ENCODE results near the gene BMPER. TPM values are rescaled to one million over a fixed set of nuclear protein-coding genes. Genes with fewer than 3 reads are reported as not detected.

The BMPER gene
- total and polyA plus RNA-seq, 2 of the 8 experiments (the other 6 are each of a cell fraction or from before 2014, with no cell fraction given): 0.33 to 0.69 TPM

DNA sequence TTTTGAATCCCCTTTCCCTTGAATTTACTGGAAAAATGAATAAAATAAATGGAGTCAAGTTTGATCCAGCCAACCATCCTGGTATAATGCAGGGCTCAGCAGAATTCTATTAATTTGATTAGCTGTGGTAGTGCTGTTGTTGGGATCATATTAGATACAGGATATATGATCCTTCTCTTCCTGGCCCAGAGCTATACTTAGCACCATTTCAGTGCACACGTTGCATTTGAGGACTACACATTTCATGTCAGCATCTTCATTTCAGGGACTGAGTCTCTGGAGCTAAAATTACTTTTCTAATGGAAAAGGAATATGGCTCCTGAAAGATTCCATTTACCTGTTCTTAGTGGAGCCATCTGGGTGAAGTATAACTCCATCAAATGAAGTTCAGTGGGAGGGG is 240.3 kb downstream of the BMPER start:
- Histone ChIP-seq H2AK5ac (ENCODE audit: low read depth, low read length) (no peak overlapping the region), H2BK20ac (ENCODE audit: low read length) (no peak overlapping the region), H3K18ac (ENCODE audit: extremely low read depth, low read length) (no peak overlapping the region), H3K27me3 (replicated peaks in 1 of 4; ENCODE audit: control insufficient read depth in 3 of 4, extremely low read depth in 1 of 4, insufficient read depth in 3 of 4, low read length in 3 of 4) (no peaks in the 10 kb centered on the region), H3K14ac (ENCODE audit: insufficient read length) (no peak overlapping the region), H3K79me2 (ENCODE audit: control insufficient read depth in 1 of 2, insufficient read depth in 2 of 2, low read length in 2 of 2) (no peaks in the 10 kb centered on the region), H2BK12ac (ENCODE audit: low read depth, low read length) (no peak overlapping the region), H2BK120ac (replicated peaks; ENCODE audit: low read depth, low read length) (no peak overlapping the region), H3K4me2 (ENCODE audit: insufficient read depth in 1 of 2, low read depth in 2 of 2, low read length in 2 of 2) (no peak overlapping the region), H2BK15ac (ENCODE audit: low read length) (no peak overlapping the region), H3K36me3 (ENCODE audit: control insufficient read depth in 2 of 4, insufficient read depth in 4 of 4, low read length in 3 of 4) (no peaks in the 10 kb centered on the region), H3K79me1 (ENCODE audit: low read depth, low read length) (no peaks in the 10 kb centered on the region), H3K23me2 (ENCODE audit: low read depth, low read length) (no peaks in the 10 kb centered on the region), H3K23ac (ENCODE audit: insufficient read length) (no peak overlapping the region), H3K9ac (replicated peaks in 1 of 4; ENCODE audit: extremely low read depth in 1 of 4, low read depth in 3 of 4, low read length in 3 of 4) (no peak overlapping the region), H3K4me3 (ENCODE audit: extremely low read depth in 1 of 4, insufficient read depth in 2 of 4, low read depth in 3 of 4, low read length in 4 of 4) (no peak overlapping the region), H3K9me3 (ENCODE audit: insufficient read depth in 2 of 2, low read depth in 1 of 2, low read length in 1 of 2) (no peaks in the 10 kb centered on the region), H4K20me1 (replicated peaks in 1 of 2; ENCODE audit: control insufficient read depth in 1 of 2, insufficient read depth in 2 of 2, low read length in 2 of 2) (no peaks in the 10 kb centered on the region), H3K56ac (replicated peaks; ENCODE audit: insufficient read length, low read depth, low read length) (no peak overlapping the region), H3K4ac (replicated peaks; ENCODE audit: insufficient read length, low read depth, low read length) (no peak overlapping the region), H4K8ac (ENCODE audit: extremely low read depth, insufficient read depth, low read length) (no peak overlapping the region), H4K91ac (replicated peaks; ENCODE audit: insufficient read length, low read length) (no peak overlapping the region), H4K5ac (ENCODE audit: insufficient read length, low read depth, low read length) (no peak overlapping the region), H2BK5ac (ENCODE audit: low read depth, low read length) (no peak overlapping the region), H3K27ac (ENCODE audit: low read depth, low read length) (no peak overlapping the region), H2AFZ (ENCODE audit: low read length) (no peak overlapping the region), H3K4me1 (replicated peaks in 1 of 4; ENCODE audit: control insufficient read depth in 3 of 4, insufficient read depth in 4 of 4, low read length in 3 of 4) (no peaks in the 10 kb centered on the region)
- FAIRE-seq (no peak), DNase-seq (ENCODE audit: low read depth in 1 of 2, low spot score in 2 of 2) (no peak)
- CTCF ChIA-PET (ENCODE audit: partially characterized antibody): interaction anchor here (0.7 to 4.1 kb wide), 6 partner anchors 10 to 58 kb away, joined by 3 to 25 read pairs (median 6); no protein-coding TSS in a partner anchor
- POLR2A ChIA-PET (ENCODE audit: partially characterized antibody): no interaction called here
- TF ChIP-seq SRF (IDR thresholded peaks at IDR 0.05; ENCODE audit: low read depth, low read length) (no peak), SP1 (IDR thresholded peaks at IDR 0.05; ENCODE audit: low read depth, low read length) (no peak), CHD2 (IDR thresholded peaks at IDR 0.05; ENCODE audit: low read length) (no peak), ASH2L (IDR thresholded peaks at IDR 0.05; ENCODE audit: low read length) (no peak)
- TF ChIP-seq, protein P1, sequence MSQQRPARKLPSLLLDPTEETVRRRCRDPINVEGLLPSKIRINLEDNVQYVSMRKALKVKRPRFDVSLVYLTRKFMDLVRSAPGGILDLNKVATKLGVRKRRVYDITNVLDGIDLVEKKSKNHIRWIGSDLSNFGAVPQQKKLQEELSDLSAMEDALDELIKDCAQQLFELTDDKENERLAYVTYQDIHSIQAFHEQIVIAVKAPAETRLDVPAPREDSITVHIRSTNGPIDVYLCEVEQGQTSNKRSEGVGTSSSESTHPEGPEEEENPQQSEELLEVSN (IDR thresholded peaks at IDR 0.05): no peak
- 80% methylated on average over 1 of the region's 1 CpG; no CpG with 5 or more reads in 1 of the 2 experiments for WGBS, 2 experiments (ENCODE audit: extremely low coverage in 1 of 2, insufficient coverage in 1 of 2, insufficient read length in 1 of 2, insufficient replicate concordance in 2 of 2, low coverage in 1 of 2, low lambda C conversion rate in 2 of 2, missing lambda C conversion rate in 1 of 2)

Data from H1 (cell line).